CD14-positive monocyte (primary cell): ENCODE measurements around the gene NXPH4. TPM values are rescaled to one million over a fixed set of nuclear protein-coding genes. Genes with fewer than 3 reads are reported as not detected.
A peak's percentile ranks its signal among the peaks of the same experiment; 100 is the strongest.

Source experiments
- DNase-seq, 3 donors: peaks; one replicate each; pipeline ENCODE4 v3.0.0-alpha.2; 2011 to 2022
- H2AFZ ChIP-seq: 2 replicates; pipeline ENCODE4 v1.6.0; 2012; ENCODE audit warnings: mild to moderate bottlenecking, low read depth, low read length, inconsistent platforms; ENCODE audit not compliant: insufficient read depth, poor library complexity, severe bottlenecking
- H3K27ac ChIP-seq, 2 donors: 1 replicate in 1 of 2; 2 replicates in 1 of 2; pipeline ENCODE4 v1.5.1; 2012 to 2013; ENCODE audit warnings: low read length in 2 of 2, control low read depth in 1 of 2, inconsistent platforms in 1 of 2, low read depth in 1 of 2, mild to moderate bottlenecking in 1 of 2
- H3K27me3 ChIP-seq, 2 donors: one replicate each; pipeline versions ENCODE4 v1.6.0 to v1.6.1; 2011 to 2013; ENCODE audit warnings: low read length in 2 of 2; ENCODE audit not compliant: control insufficient read depth in 2 of 2, insufficient read depth in 2 of 2
- H3K36me3 ChIP-seq, 2 donors: replicated peaks in 1 of 2; 1 replicate in 1 of 2; 2 replicates in 1 of 2; pipeline versions ENCODE4 v1.5.1 to v1.6.1; 2012 to 2013; ENCODE audit warnings: low read length in 2 of 2, control low read depth in 1 of 2, inconsistent platforms in 1 of 2, mild to moderate bottlenecking in 1 of 2; ENCODE audit not compliant: insufficient read depth in 2 of 2, control insufficient read depth in 1 of 2
- H3K4me1 ChIP-seq, 2 donors: 1 replicate in 1 of 2; 2 replicates in 1 of 2; pipeline versions ENCODE4 v1.5.1 to v1.6.1; 2012 to 2013; ENCODE audit warnings: low read length in 2 of 2, control low read depth in 1 of 2, inconsistent platforms in 1 of 2, mild to moderate bottlenecking in 1 of 2, moderate library complexity in 1 of 2; ENCODE audit not compliant: insufficient read depth in 2 of 2, control insufficient read depth in 1 of 2
- H3K4me2 ChIP-seq: replicated peaks from 2 replicates; pipeline ENCODE3; 2012; ENCODE audit warnings: low read length, moderate library complexity, mild to moderate bottlenecking; ENCODE audit not compliant: poor library complexity, severe bottlenecking; ENCODE audit errors: extremely low read depth
- H3K4me3 ChIP-seq, 3 experiments: fragments of 200-600 bp in 1 of 3; sonication (generic) in 1 of 3; replicated peaks in 1 of 3; 1 replicate in 2 of 3; 2 replicates in 1 of 3; pipeline ENCODE4 v1.5.1; 2011 to 2013; ENCODE audit warnings: low read length in 3 of 3, mild to moderate bottlenecking in 3 of 3, control low read depth in 2 of 3, low read depth in 2 of 3, inconsistent platforms in 1 of 3, moderate library complexity in 1 of 3
- H3K79me2 ChIP-seq: 2 replicates; pipeline ENCODE4 v1.6.0; 2012; ENCODE audit warnings: mild to moderate bottlenecking, control low read depth, inconsistent platforms, low read length, moderate library complexity; ENCODE audit not compliant: insufficient read depth
- H3K9ac ChIP-seq: 2 replicates; pipeline ENCODE4 v1.6.0; 2017; ENCODE audit warnings: low read length, mild to moderate bottlenecking; ENCODE audit not compliant: insufficient read depth, poor library complexity, severe bottlenecking
- H3K9me3 ChIP-seq, 2 donors: replicated peaks in 1 of 2; 1 replicate in 1 of 2; 2 replicates in 1 of 2; pipeline versions ENCODE4 v1.5.1 to v1.6.1; 2012 to 2013; ENCODE audit warnings: low read length in 2 of 2, control low read depth in 1 of 2; ENCODE audit not compliant: control insufficient read depth in 1 of 2, insufficient read depth in 1 of 2
- H4K20me1 ChIP-seq: 2 replicates; pipeline ENCODE4 v1.6.0; 2012; ENCODE audit warnings: mild to moderate bottlenecking, low read length, control low read depth, moderate library complexity; ENCODE audit not compliant: insufficient read depth
- H3K27ac Mint-ChIP-seq, 7 donors: one replicate each; pipeline ENCODE4 v1.8.0; 2020; ENCODE audit warnings: mild to moderate bottlenecking in 7 of 7, mixed read lengths in 7 of 7, moderate library complexity in 6 of 7, inconsistent platforms in 2 of 7
- H3K27me3 Mint-ChIP-seq, 3 donors: one replicate each; pipeline ENCODE4 v1.8.0; 2021 to 2022; ENCODE audit warnings: low read depth in 3 of 3, mild to moderate bottlenecking in 3 of 3, mixed read lengths in 3 of 3, moderate library complexity in 3 of 3, inconsistent platforms in 1 of 3
- H3K36me3 Mint-ChIP-seq, 2 donors: one replicate each; pipeline ENCODE4 v1.8.0; 2020; ENCODE audit warnings: mixed read lengths in 2 of 2, inconsistent platforms in 1 of 2, mild to moderate bottlenecking in 1 of 2
- H3K4me1 Mint-ChIP-seq: one replicate; pipeline ENCODE4 v1.8.0; 2020; ENCODE audit warnings: mild to moderate bottlenecking, mixed read lengths
- H3K4me3 Mint-ChIP-seq, 2 donors: one replicate each; pipeline ENCODE4 v1.8.0; 2020; ENCODE audit warnings: mild to moderate bottlenecking in 2 of 2, mixed read lengths in 2 of 2, moderate library complexity in 1 of 2
- H3K9me3 Mint-ChIP-seq, 7 donors: one replicate each; pipeline ENCODE4 v1.8.0; 2020 to 2022; ENCODE audit warnings: mixed read lengths in 7 of 7, mild to moderate bottlenecking in 6 of 7, moderate library complexity in 6 of 7, inconsistent platforms in 2 of 7
- CTCF ChIP-seq: fragments of 200-600 bp; IDR thresholded peaks from one replicate; pipeline ENCODE4 v1.8.0; 2022; ENCODE audit warnings: antibody characterized with exemption, mild to moderate bottlenecking
- WGBS: methylation state at CpG from one replicate; pipeline ENCODE4 v1.1.5; 2013; ENCODE audit warnings: missing lambda C conversion rate; ENCODE audit not compliant: insufficient coverage; 5-methylcytosine and 5-hydroxymethylcytosine counted together
- intact Hi-C, 2 donors: fragments of 100-400 bp; cut with micrococcal nuclease; formaldehyde crosslinking; loops; one replicate each; pipeline versions ENCODE4 v1.15.0 to v1.15.1; 2023
- polyA plus RNA-seq, 3 donors: library from polyadenylated mRNA; depleted of rRNA in 1 of 3; unstranded in 2 of 3; stranded (reverse) in 1 of 3; fragments of 300-500 nt in 2 of 3; fragments of >200 nt in 1 of 3; fragmentation: Illumina TruSeq in 2 of 3; gene quantifications; 1 replicate in 2 of 3; 2 replicates in 1 of 3; pipeline ENCODE4 v1.2.3, GENCODE V29; 2012 to 2021

Gene NXPH4
- polyA plus RNA-seq, 3 donors, result not detected

- Histone ChIP-seq H3K9ac (no peak overlapping the region), H3K4me1 (peaks cover 26 to 41% of the 10 kb centered on the region in 2 donors), H3K4me3 (no peak overlapping the region), H3K79me2 (no peaks in the 10 kb centered on the region), H2AFZ (no peak overlapping the region), H3K4me2 (no peak overlapping the region), H3K36me3 (peaks cover 40 to 45% of the 10 kb centered on the region in 2 donors), H3K27ac (no peak overlapping the region), H3K27me3 (peaks cover 45 to 52% of the 10 kb centered on the region in 2 donors), H3K9me3 (peaks cover 0 to 16% of the 10 kb centered on the region in 2 donors), H4K20me1 (peaks cover 73% of the 10 kb centered on the region)
- intact Hi-C loops, result loop anchor here (1.0 to 5.0 kb wide), 2 partner anchors 25 to 33 kb away; no protein-coding TSS in a partner anchor
- peak overlapping the region; percentile 24 to 84 for H3K4me3 Mint-ChIP-seq
- peaks cover 46 to 56% of the 10 kb centered on the region in 2 donors for H3K36me3 Mint-ChIP-seq
- peaks cover 33% of the 10 kb centered on the region for H3K4me1 Mint-ChIP-seq
- DNase-seq, result no peak
- 43% methylated on average over 2 of the region's 4 CpGs for WGBS
- peaks cover 0 to 18% (median 11%) of the 10 kb centered on the region in 7 donors for H3K9me3 Mint-ChIP-seq
- no peak overlapping the region for H3K27ac Mint-ChIP-seq
- no peak for TF ChIP-seq CTCF
- H3K27me3 Mint-ChIP-seq, result peaks cover 49 to 56% (median 54%) of the 10 kb centered on the region in 3 donors
Measured at GRCh38 chr12:57213763-57214397, 2.7 kb upstream of the NXPH4 start.

GRCh38 chr12:57214398-57214781 lies 2.2 kb upstream of the NXPH4 start:
- intact Hi-C loops, result loop anchor here in 1 of 2 donors (5.0 kb wide), 1 partner anchor 33 kb away; no protein-coding TSS in a partner anchor
- H3K36me3 Mint-ChIP-seq, result peaks cover 41 to 52% of the 10 kb centered on the region in 2 donors
- Histone ChIP-seq H3K4me2 (no peak overlapping the region), H2AFZ (no peak overlapping the region), H3K36me3 (peaks cover 35 to 40% of the 10 kb centered on the region in 2 donors), H3K9ac (no peak overlapping the region), H4K20me1 (peaks cover 68% of the 10 kb centered on the region), H3K27ac (no peak overlapping the region), H3K9me3 (peaks cover 0 to 17% of the 10 kb centered on the region in 2 donors), H3K27me3 (peaks cover 50 to 57% of the 10 kb centered on the region in 2 donors), H3K4me1 (peaks cover 26 to 41% of the 10 kb centered on the region in 2 donors), H3K4me3 (no peak overlapping the region), H3K79me2 (no peaks in the 10 kb centered on the region)
- H3K27ac Mint-ChIP-seq, result no peak overlapping the region
- peaks cover 55 to 61% (median 59%) of the 10 kb centered on the region in 3 donors for H3K27me3 Mint-ChIP-seq
- H3K4me3 Mint-ChIP-seq, result peak overlapping the region; percentile 24 to 84
- 1% methylated on average over 13 of the region's 14 CpGs for WGBS
- peak; percentile 44 to 60 (median 58) for DNase-seq
- peaks cover 0 to 18% (median 11%) of the 10 kb centered on the region in 7 donors for H3K9me3 Mint-ChIP-seq
- H3K4me1 Mint-ChIP-seq, result peaks cover 33% of the 10 kb centered on the region
- peak; percentile 70 for TF ChIP-seq CTCF
